Aorta (tissue), 5 donors: ENCODE data around the gene OSGIN1. TPM values are rescaled to one million over a fixed set of nuclear protein-coding genes. Genes with fewer than 3 reads are reported as not detected.

Source experiments
- ATAC-seq: fragments of 200-7000 bp; cut with Tn5 transposase; one replicate; pipeline ENCODE4 v1.9.1; 2022; ENCODE audit warnings: moderate library complexity; ENCODE audit not compliant: low FRiP score
- DNase-seq, 2 donors: peaks; one replicate each; pipeline ENCODE4 v3.0.0-alpha.2; 2020
- H3K27ac ChIP-seq, 2 donors: one replicate each; pipeline ENCODE4 v1.5.1; 2013; ENCODE audit warnings: low read length in 2 of 2, mild to moderate bottlenecking in 2 of 2, moderate library complexity in 2 of 2, control low read depth in 1 of 2, inconsistent platforms in 1 of 2, low read depth in 1 of 2
- H3K27me3 ChIP-seq, 2 donors: one replicate each; pipeline ENCODE4 v1.6.1; 2013; ENCODE audit warnings: control low read depth in 1 of 2, low read length in 1 of 2, mild to moderate bottlenecking in 1 of 2, moderate library complexity in 1 of 2; ENCODE audit not compliant: insufficient read depth in 2 of 2, control insufficient read depth in 1 of 2
- H3K36me3 ChIP-seq, 2 donors: one replicate each; pipeline ENCODE4 v1.6.1; 2013; ENCODE audit warnings: control low read depth in 1 of 2, low read length in 1 of 2, mild to moderate bottlenecking in 1 of 2; ENCODE audit not compliant: insufficient read depth in 2 of 2, control insufficient read depth in 1 of 2
- H3K4me1 ChIP-seq, 2 donors: one replicate each; pipeline ENCODE4 v1.6.1; 2013; ENCODE audit warnings: low read length in 2 of 2, control low read depth in 1 of 2, mild to moderate bottlenecking in 1 of 2, moderate library complexity in 1 of 2; ENCODE audit not compliant: insufficient read depth in 2 of 2, control insufficient read depth in 1 of 2
- H3K4me3 ChIP-seq, 2 donors: one replicate each; pipeline ENCODE4 v1.5.1; 2013; ENCODE audit warnings: low read length in 2 of 2, control low read depth in 1 of 2, mild to moderate bottlenecking in 1 of 2
- H3K9me3 ChIP-seq: one replicate; pipeline ENCODE4 v1.6.1; 2013; ENCODE audit warnings: mild to moderate bottlenecking, low read length; ENCODE audit not compliant: control insufficient read depth
- WGBS, 2 donors: extraction: QIAGEN DNeasy Blood & Tissue Kit; methylation state at CpG; one replicate each; pipeline ENCODE4 v1.1.7; 2013; 5-methylcytosine and 5-hydroxymethylcytosine counted together
- intact Hi-C, 2 donors: fragments of 100-400 bp; cut with DNase I; formaldehyde crosslinking; loops; one replicate each; pipeline versions ENCODE4 v1.14.2 to v1.15.0; 2022
- polyA plus RNA-seq, 2 donors: library from polyadenylated mRNA; stranded (reverse); fragments of 200-250 nt; gene quantifications; one replicate each; pipeline ENCODE4 v1.2.3, GENCODE V29; 2013
- total RNA-seq, 2 donors: library from RNA; stranded (reverse); fragmentation: NEBNext Ultra II Directional; extraction: Animal tissue kit (Norgen Biotek cat#: 25700); gene quantifications; one replicate each; pipeline ENCODE4 v1.2.1, GENCODE V29; 2021
- donor health status: healthy with polysubstance abuse.
- donor health status: Bipolar disorder and iron deficiency.
- donor health status: DM: no; HTN: no; CAD: no.
- donor health status: DM: no; HTN: no; CAD: no.
- donor health status: DM: yes; HTN: yes; CAD: no.

OSGIN1 gene
- total and polyA plus RNA-seq, 4 donors, result 10.0 to 13.7 (median 12.0) TPM

DNA sequence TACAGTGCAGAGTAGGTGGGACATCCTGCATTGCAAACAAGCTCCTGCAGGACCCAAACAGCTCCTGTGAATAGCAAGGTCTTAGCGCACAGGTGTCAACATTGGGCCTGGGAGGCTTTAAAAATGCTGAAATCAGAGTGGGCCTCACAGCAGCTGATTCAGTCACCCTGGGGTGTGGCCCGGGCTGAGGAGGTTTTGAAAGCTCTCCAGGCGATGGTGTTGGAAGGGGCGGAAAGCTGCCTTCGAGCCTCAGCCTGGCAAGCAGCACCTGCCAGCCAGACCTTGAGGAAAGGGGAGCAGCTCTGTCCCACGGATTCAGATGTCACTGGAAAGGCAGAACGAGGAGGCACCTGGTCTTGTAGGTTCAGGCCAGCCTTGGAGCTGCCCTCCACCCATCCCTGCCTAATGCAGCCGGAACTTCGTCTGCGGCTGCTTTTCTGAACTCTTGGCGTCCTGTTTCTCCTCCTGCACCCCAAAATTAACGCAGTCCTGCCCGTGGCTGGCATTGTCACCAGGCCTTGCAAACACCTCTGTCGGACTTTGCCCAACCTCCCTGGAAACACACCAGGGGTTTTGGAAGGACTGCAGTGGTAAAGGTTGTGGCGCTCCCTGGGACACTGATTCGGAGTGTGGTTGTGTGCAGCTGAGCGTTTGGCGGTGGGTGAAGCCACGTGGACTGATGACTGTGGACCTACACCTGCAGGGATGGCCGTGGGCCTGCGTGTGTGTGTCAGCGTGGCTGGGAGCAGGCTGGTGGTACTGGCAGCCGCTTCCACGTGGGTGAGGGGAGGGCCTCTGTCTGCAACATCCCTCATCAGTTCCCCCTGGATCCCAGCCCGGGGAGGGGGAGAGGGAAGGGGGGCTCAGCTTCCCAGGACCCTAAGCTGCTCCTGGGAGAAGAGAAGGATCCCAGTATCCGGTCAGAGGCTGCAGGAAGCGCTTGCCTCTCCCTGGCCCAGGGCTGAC is 18.4 kb downstream of the OSGIN1 start:
- peak; percentile 2 for ATAC-seq
- Histone ChIP-seq H3K36me3 (no peaks in the 10 kb centered on the region), H3K4me3 (no peak overlapping the region), H3K27ac (no peak overlapping the region), H3K4me1 (no peaks in the 10 kb centered on the region), H3K27me3 (no peaks in the 10 kb centered on the region), H3K9me3 (no peaks in the 10 kb centered on the region)
- 81 to 82% methylated on average over 27 of the region's 27 CpGs for WGBS, 2 donors
- peak; percentile 31 to 70 for DNase-seq
- intact Hi-C loops, result no loop called here

DNA sequence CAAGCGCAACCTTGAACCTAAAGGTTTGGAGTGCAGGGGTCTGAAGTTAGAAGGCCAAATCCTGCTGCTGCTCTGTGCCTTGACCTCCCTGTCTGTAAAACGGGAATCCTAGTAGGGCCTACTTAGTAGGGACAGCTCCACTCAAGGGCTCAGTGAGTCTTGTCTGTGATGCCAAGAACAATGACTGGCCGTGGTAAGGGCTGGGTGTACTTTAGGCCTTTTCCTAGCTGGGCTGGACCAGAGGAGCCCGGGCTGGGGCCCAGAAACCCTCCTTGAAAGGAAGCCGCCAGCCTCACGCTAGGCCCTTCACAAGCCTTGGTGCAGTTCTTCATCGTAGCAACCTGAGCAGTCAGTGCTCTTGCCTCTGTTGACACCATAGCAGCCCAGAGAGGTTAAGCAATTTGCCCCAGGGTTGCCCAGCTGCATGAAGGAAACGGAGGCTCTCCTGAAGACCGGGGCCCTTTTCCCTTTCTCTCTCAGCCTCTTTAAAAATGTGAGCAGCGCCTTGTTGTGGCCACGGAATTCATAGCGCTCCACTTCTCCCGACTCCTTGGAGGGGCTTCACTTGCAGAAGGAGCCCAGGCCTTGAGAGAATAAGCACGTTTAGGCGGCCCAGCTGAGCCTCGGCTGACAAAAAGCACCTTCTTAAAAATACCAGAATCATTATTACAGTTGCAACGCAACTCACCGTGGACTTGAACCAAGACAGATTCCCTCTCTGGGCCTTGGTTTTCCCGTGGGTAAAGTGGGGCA is 19.4 kb downstream of the OSGIN1 start:
- DNase-seq, result peak; percentile 12 to 36
- no peaks in the 10 kb centered on the region for H3K9me3 ChIP-seq
- WGBS, 2 donors, result 83 to 84% methylated on average over 19 of the region's 19 CpGs
- H3K27ac ChIP-seq, result no peak overlapping the region
- no peak for ATAC-seq
- no peaks in the 10 kb centered on the region for H3K27me3 ChIP-seq
- no peaks in the 10 kb centered on the region for H3K4me1 ChIP-seq
- no peak overlapping the region for H3K4me3 ChIP-seq
- intact Hi-C loops, result no loop called here
- H3K36me3 ChIP-seq, result no peaks in the 10 kb centered on the region

DNA sequence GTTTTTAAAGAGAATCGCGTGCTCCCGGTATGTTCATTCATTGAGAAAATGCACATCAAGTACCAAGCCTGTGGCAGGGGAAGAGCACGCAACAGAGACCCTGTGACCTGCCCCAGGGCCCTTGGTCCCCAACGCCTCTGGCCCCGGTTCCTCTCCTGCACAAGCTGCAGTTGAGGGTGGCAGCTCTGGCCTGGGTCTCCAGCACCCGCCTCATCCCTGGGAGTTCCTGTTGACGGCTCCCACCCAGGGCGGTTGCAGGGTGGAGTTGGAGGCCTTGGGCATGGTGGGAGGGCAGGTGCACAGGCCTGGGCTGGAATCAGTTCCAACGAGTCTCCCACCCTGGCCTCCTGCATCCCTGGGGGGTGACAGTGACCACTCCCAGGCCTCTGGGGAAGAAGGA is 20.0 kb downstream of the OSGIN1 start:
- Histone ChIP-seq H3K4me1 (no peaks in the 10 kb centered on the region), H3K4me3 (no peak overlapping the region), H3K36me3 (no peaks in the 10 kb centered on the region), H3K27me3 (no peaks in the 10 kb centered on the region), H3K27ac (no peak overlapping the region), H3K9me3 (no peaks in the 10 kb centered on the region)
- DNase-seq (peak; percentile 31 to 34), ATAC-seq (no peak)
- 85 to 86% methylated on average over 10 of the region's 10 CpGs for WGBS, 2 donors
- intact Hi-C loops, result no loop called here

DNA sequence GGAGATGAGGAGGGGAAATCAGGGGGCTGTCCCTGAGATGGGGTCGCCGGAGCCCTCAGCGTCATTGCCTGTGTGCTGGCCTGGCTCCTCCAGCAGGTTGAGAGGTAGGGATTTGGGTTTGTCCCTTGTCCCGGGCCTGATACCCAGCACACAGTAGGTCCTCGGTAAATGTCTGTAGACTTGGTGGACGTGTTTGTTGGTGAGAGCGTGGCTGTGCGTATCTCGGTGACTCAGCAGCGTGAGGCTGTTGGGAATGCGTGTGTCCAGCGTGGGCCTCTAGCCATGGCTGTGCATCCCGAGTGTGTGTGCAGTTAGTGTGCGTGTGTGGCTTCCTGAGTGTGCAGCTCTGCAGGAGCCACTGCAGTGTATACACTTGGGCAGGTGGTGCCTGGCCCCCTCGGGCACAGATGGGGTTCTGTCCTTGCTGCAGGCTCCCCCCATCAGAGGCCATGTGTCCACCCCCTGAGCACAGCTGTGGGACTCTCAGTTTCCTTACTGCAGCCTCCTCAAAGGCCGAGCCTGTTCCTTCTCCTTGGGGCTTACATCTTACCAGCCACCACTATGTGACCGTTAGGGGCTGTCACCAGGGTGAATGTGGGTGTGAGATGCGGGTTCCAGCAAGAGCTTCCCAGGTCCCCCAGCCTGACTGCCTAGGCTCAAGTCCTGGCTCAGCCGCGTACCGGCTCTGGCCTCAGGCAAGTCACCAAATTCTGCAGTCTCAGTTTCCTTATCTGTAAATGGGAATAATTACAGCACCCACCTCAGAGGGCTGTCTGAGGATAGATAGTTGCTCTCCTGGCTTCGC is 20.7 kb downstream of the OSGIN1 start:
- no peaks in the 10 kb centered on the region for H3K4me1 ChIP-seq
- ATAC-seq (no peak), DNase-seq (peak; percentile 27 to 67)
- peaks cover 3% of the 10 kb centered on the region for H3K9me3 ChIP-seq
- no peak overlapping the region for H3K27ac ChIP-seq
- WGBS, 2 donors, result 75 to 79% methylated on average over 22 of the region's 22 CpGs
- no peak overlapping the region for H3K4me3 ChIP-seq
- no peaks in the 10 kb centered on the region for H3K36me3 ChIP-seq
- H3K27me3 ChIP-seq, result no peaks in the 10 kb centered on the region
- intact Hi-C loops, result no loop called here

DNA sequence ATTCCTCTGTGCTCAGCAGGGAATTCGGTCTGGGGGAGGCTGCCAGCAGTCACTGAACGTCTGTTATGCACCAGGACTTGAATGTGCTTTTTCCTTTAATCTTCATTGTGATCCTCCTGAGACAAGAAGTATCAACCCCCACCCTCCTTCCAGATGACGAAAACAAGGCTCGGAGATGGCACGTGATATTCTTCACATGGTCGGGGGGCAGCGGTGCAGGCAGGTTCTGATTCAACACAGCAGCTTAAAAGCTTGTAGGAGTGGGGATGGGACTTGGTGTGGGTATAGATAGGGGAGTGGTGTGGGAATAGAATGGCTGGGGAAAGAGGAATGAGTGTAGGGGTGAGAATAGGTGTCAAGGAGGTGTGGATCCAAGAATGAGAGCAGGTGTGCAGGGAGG is 21.4 kb downstream of the OSGIN1 start:
- 55% methylated on average over 7 of the region's 7 CpGs for WGBS, 2 donors
- Histone ChIP-seq H3K27me3 (no peaks in the 10 kb centered on the region), H3K9me3 (peaks cover 3% of the 10 kb centered on the region), H3K36me3 (no peaks in the 10 kb centered on the region), H3K4me1 (no peaks in the 10 kb centered on the region), H3K27ac (no peak overlapping the region), H3K4me3 (no peak overlapping the region)
- DNase-seq (peak in 1 of 2 donors; percentile 32), ATAC-seq (no peak)
- intact Hi-C loops, result no loop called here

DNA sequence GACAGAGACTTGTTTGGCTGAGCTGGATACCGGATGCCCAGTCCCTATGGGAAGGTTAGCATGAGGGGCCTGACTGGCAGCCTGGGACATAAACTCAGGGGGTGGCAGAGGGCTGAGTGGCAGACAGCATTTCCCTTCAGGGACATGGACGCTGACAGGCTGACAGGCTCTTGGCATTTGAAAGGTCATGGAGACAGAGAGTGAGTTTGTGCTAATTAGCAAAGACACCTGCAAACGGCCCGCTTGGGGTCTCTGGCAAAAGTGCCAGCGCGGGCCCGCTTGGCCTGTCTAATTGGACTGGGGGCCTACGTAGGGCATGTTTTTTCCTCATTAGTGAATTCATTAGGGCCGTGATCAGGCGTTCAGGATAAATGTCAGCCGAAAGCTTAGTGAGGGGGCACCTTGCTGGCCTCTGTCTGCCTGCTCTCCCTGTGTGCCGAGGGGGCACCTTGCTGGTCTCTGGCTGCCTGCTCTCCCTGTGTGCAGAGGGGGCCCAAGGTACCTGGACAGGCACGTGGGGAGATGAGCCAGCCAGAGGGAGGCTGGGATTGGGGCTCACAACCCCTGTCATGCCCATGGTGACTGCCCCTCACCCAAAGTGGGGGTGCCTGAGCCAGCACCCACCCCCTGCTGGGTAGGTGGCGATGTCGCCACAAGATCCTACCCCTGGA is 22.7 kb downstream of the OSGIN1 start:
- Histone ChIP-seq H3K27me3 (no peaks in the 10 kb centered on the region), H3K4me1 (no peaks in the 10 kb centered on the region), H3K4me3 (no peak overlapping the region), H3K36me3 (no peaks in the 10 kb centered on the region), H3K9me3 (peaks cover 3% of the 10 kb centered on the region), H3K27ac (no peak overlapping the region)
- DNase-seq, result peak in 1 of 2 donors; percentile 20
- no peak for ATAC-seq
- WGBS, 2 donors, result 83 to 84% methylated on average over 15 of the region's 15 CpGs
- intact Hi-C loops, result no loop called here

DNA sequence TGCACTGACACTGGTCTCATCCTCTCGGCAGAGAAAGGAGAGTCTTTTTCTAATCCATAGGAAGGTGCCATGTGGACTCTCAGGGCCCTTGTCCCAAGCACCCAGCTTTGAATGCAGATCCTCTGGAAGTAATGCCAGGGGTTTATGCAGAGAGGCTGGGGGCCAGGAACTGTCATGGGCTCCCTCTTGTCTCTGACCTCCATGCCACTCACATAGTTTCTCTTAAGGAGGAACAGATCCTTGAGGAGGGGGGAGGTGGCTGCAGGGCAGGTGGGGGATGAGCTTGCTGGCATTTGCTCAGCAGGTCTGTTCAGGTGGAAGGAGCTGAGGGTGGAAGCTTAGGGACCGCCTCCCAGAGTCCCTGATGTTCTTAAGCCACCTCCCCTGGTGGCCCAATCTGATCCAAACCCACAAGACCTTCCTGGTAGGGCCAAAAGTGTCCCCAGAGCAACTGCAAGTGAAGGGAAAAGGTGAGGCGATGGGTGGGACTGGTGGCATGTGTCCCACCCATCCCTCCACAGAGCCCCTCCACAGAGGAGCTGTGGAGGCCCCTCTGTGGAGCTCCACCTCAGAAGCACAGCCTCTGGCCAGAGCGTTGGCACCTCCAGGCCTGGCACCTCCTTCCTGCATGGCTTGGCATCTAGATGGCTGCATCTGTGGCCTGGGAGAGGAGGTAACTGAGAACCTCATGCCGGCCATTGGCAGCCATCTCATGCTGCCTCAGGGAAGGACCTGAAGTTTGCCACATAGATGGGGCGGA is 24.2 kb downstream of the OSGIN1 start:
- intact Hi-C loops, result no loop called here
- DNase-seq (peak in 1 of 2 donors; percentile 4), ATAC-seq (no peak)
- H3K27ac ChIP-seq, result no peak overlapping the region
- H3K9me3 ChIP-seq, result peaks cover 3% of the 10 kb centered on the region
- H3K27me3 ChIP-seq, result peaks cover 0 to 2% of the 10 kb centered on the region in 2 donors
- no peak overlapping the region for H3K4me3 ChIP-seq
- H3K36me3 ChIP-seq, result no peaks in the 10 kb centered on the region
- no peaks in the 10 kb centered on the region for H3K4me1 ChIP-seq
- WGBS, 2 donors, result 91 to 97% methylated on average over 6 of the region's 6 CpGs
